G401 (cell line): ENCODE data around the gene NOL12. TPM values are rescaled to one million over a fixed set of nuclear protein-coding genes. Genes with fewer than 3 reads are reported as not detected.
A peak's percentile ranks its signal among the peaks of the same experiment; 100 is the strongest.

ENCODE experiments used
- DNase-seq: peaks from one replicate; pipeline ENCODE4 v3.0.0-alpha.2; 2015; ENCODE audit warnings: low spot score
- in situ Hi-C: cut with HindIII; loops from 2 replicates; pipeline ENCODE4 v1.10.0; 2016; ENCODE audit warnings: low sequenced_read_pairs, mixed read lengths
- total RNA-seq: library from RNA; depleted of rRNA; stranded (reverse); fragments of >200 nt; shearing (Covaris generic); gene quantifications from 2 replicates; pipeline ENCODE4 v1.2.3, GENCODE V29; 2014

Gene NOL12
- total RNA-seq, 1 experiment from 2014 or later, result 44.8 TPM

GRCh38 chr22:37658133-37659065 is 27.7 kb upstream of the NOL12 start, which contains the start of gene PDXP:
Gene PDXP (plus strand): TSS chr22:37658723. CDS start chr22:37658783, 60 bp downstream.
- peak; percentile 100 for DNase-seq
- in situ Hi-C loops, result no loop called here

GRCh38 chr22:37659066-37659896 is 26.9 kb upstream of the NOL12 start:
- no peak for DNase-seq
- in situ Hi-C loops, result no loop called here

GRCh38 chr22:37659897-37660708 is 26.0 kb upstream of the NOL12 start:
- DNase-seq, result peak; percentile 38
- in situ Hi-C loops, result no loop called here

- DNase-seq, result no peak
- in situ Hi-C loops, result no loop called here
These were observed 25.5 kb upstream of the NOL12 start for GRCh38 chr22:37660709-37661045.

GRCh38 chr22:37661160-37661924 is 24.8 kb upstream of the NOL12 start:
- in situ Hi-C loops, result no loop called here
- DNase-seq, result peak; percentile 76

GRCh38 chr22:37662039-37662438 is 24.1 kb upstream of the NOL12 start:
- in situ Hi-C loops, result no loop called here
- no peak for DNase-seq

- in situ Hi-C loops, result no loop called here
- DNase-seq, result no peak
These were observed 22.5 kb upstream of the NOL12 start for GRCh38 chr22:37663521-37664140.

- in situ Hi-C loops, result no loop called here
- DNase-seq, result no peak
These were observed 21.7 kb upstream of the NOL12 start for GRCh38 chr22:37664249-37665101.

GRCh38 chr22:37665487-37665886 is 20.7 kb upstream of the NOL12 start:
- in situ Hi-C loops, result no loop called here
- DNase-seq, result no peak

GRCh38 chr22:37669586-37669985 is 16.6 kb upstream of the NOL12 start:
- DNase-seq, result no peak
- in situ Hi-C loops, result no loop called here

- no peak for DNase-seq
- in situ Hi-C loops, result no loop called here
These were observed 13.8 kb upstream of the NOL12 start for GRCh38 chr22:37672206-37672919.

- DNase-seq, result no peak
- in situ Hi-C loops, result no loop called here
These were observed 13.2 kb upstream of the NOL12 start for GRCh38 chr22:37672920-37673455.

- no peak for DNase-seq
- in situ Hi-C loops, result no loop called here
These were observed 11.9 kb upstream of the NOL12 start for GRCh38 chr22:37674248-37674647.

GRCh38 chr22:37674951-37675929 is 10.9 kb upstream of the NOL12 start, which contains the start of gene LGALS1:
Gene LGALS1 (plus strand): TSS chr22:37675636. CDS start chr22:37675703, 67 bp downstream.
- in situ Hi-C loops, result no loop called here
- peak; percentile 92 for DNase-seq
